HAP-1 (cell line): Measurements from ENCODE around the gene TMEM31.

Source experiments
- DNase-seq, 2 experiments: peaks; one replicate each; pipeline ENCODE4 v3.0.0-alpha.2; 2016 to 2020; ENCODE audit warnings: low spot score in 2 of 2
- H3K27me3 ChIP-seq: fragments of 250-450 bp; sonication (Bioruptor Pico); 2 replicates; pipeline ENCODE4 v1.5.1; 2020; ENCODE audit warnings: low read depth, mild to moderate bottlenecking, moderate library complexity
- H3K36me3 ChIP-seq: fragments of 250-450 bp; sonication (Bioruptor Pico); replicated peaks from 2 replicates; pipeline ENCODE4 v1.5.1; 2020; ENCODE audit warnings: mild to moderate bottlenecking
- H3K4me1 ChIP-seq: fragments of 250-450 bp; sonication (Bioruptor Pico); 2 replicates; pipeline ENCODE4 v1.5.1; 2020; ENCODE audit warnings: mild to moderate bottlenecking
- H3K4me3 ChIP-seq: fragments of 250-450 bp; sonication (Bioruptor Pico); 2 replicates; pipeline ENCODE4 v1.5.1; 2020; ENCODE audit warnings: mild to moderate bottlenecking, moderate library complexity
- H3K9me3 ChIP-seq: fragments of 250-450 bp; sonication (Bioruptor Pico); 2 replicates; pipeline ENCODE4 v1.5.1; 2020; ENCODE audit warnings: mild to moderate bottlenecking, moderate library complexity
- in situ Hi-C: fragments of 300-500 bp; cut with MboI; formaldehyde crosslinking; loops from 3 replicates; pipeline ENCODE4 v1.14.3; 2020; ENCODE audit warnings: low sequenced_read_pairs, inconsistent platforms, mixed read lengths

TMEM31 gene

GRCh38 chrX:103710609-103711008 lies at the start of gene TMEM31:
Gene TMEM31 (plus strand): TSS chrX:103710909. CDS start chrX:103712259, 1,350 bp downstream.
- Histone ChIP-seq H3K27me3 (peaks cover 2% of the 10 kb centered on the region; the same call in 1 of the 2 replicates), H3K4me1 (no peaks in the 10 kb centered on the region), H3K36me3 (no peaks in the 10 kb centered on the region), H3K9me3 (no peaks in the 10 kb centered on the region), H3K4me3 (no peak within 1 kb of the TSS)
- DNase-seq = no peak
- in situ Hi-C loops = loop anchor here (5.0 kb wide), 1 partner anchor 67 kb away; the partner anchor contains the start of gene PLP1

- Histone ChIP-seq H3K4me1 (no peaks in the 10 kb centered on the region), H3K36me3 (no peaks in the 10 kb centered on the region), H3K4me3 (no peak overlapping the region), H3K9me3 (no peaks in the 10 kb centered on the region), H3K27me3 (peaks cover 16% of the 10 kb centered on the region)
- in situ Hi-C loops = no loop called here
- DNase-seq = peak in 1 of 2 experiments; percentile 8
Measured at GRCh38 chrX:103663981-103664762, 46.5 kb upstream of the TMEM31 start.

GRCh38 chrX:103666202-103667107 lies 44.3 kb upstream of the TMEM31 start:
- Histone ChIP-seq H3K4me1 (no peaks in the 10 kb centered on the region), H3K27me3 (peaks cover 16% of the 10 kb centered on the region), H3K9me3 (no peaks in the 10 kb centered on the region), H3K36me3 (no peaks in the 10 kb centered on the region), H3K4me3 (no peak overlapping the region)
- no peak for DNase-seq
- in situ Hi-C loops = no loop called here

GRCh38 chrX:103669745-103670144 lies 41.0 kb upstream of the TMEM31 start:
- H3K36me3 ChIP-seq = no peaks in the 10 kb centered on the region
- no peak for DNase-seq
- H3K4me1 ChIP-seq = no peaks in the 10 kb centered on the region
- no peaks in the 10 kb centered on the region for H3K9me3 ChIP-seq
- in situ Hi-C loops = no loop called here
- H3K4me3 ChIP-seq = no peak overlapping the region
- peaks cover 8% of the 10 kb centered on the region for H3K27me3 ChIP-seq

- Histone ChIP-seq H3K4me1 (no peaks in the 10 kb centered on the region), H3K36me3 (peaks cover 45% of the 10 kb centered on the region), H3K27me3 (no peaks in the 10 kb centered on the region), H3K9me3 (no peaks in the 10 kb centered on the region), H3K4me3 (no peak overlapping the region)
- in situ Hi-C loops = no loop called here
- DNase-seq = no peak
Measured at GRCh38 chrX:103674531-103675454, 35.9 kb upstream of the TMEM31 start.

GRCh38 chrX:103678199-103678993 lies 32.3 kb upstream of the TMEM31 start:
- Histone ChIP-seq H3K36me3 (peaks cover 81% of the 10 kb centered on the region), H3K27me3 (no peaks in the 10 kb centered on the region), H3K9me3 (no peaks in the 10 kb centered on the region), H3K4me1 (no peaks in the 10 kb centered on the region), H3K4me3 (no peak overlapping the region)
- in situ Hi-C loops = no loop called here
- DNase-seq = no peak

- in situ Hi-C loops = no loop called here
- H3K36me3 ChIP-seq = peaks cover 91% of the 10 kb centered on the region
- no peak for DNase-seq
Measured at GRCh38 chrX:103681443-103681842, 29.3 kb upstream of the TMEM31 start.

GRCh38 chrX:103685396-103685795 lies 25.3 kb upstream of the TMEM31 start:
- H3K36me3 ChIP-seq = peaks cover 52% of the 10 kb centered on the region
- H3K4me1 ChIP-seq = peaks cover 8% of the 10 kb centered on the region
- peak; percentile 8 to 33 for DNase-seq
- H3K9me3 ChIP-seq = no peaks in the 10 kb centered on the region
- peak overlapping the region; percentile 84 for H3K4me3 ChIP-seq
- in situ Hi-C loops = loop anchor here (5.0 kb wide), 1 partner anchor 137 kb away; no protein-coding TSS in a partner anchor
- no peaks in the 10 kb centered on the region for H3K27me3 ChIP-seq

More at GRCh38 chrX:103681443-103681842, 29.3 kb upstream of the TMEM31 start:
- no peak overlapping the region for H3K4me3 ChIP-seq
- no peaks in the 10 kb centered on the region for H3K9me3 ChIP-seq
- no peaks in the 10 kb centered on the region for H3K27me3 ChIP-seq
- peaks cover 8% of the 10 kb centered on the region for H3K4me1 ChIP-seq

- Histone ChIP-seq H3K4me3 (peak within 1 kb of the TSS; percentile 84), H3K4me1 (peaks cover 8% of the 10 kb centered on the region), H3K36me3 (peaks cover 42% of the 10 kb centered on the region), H3K27me3 (no peaks in the 10 kb centered on the region), H3K9me3 (no peaks in the 10 kb centered on the region)
- peak; percentile 95 to 99 for DNase-seq
- in situ Hi-C loops = loop anchor here (5.0 kb wide), 1 partner anchor 136 kb away; no protein-coding TSS in a partner anchor
Measured at GRCh38 chrX:103686199-103687072, 24.3 kb upstream of the TMEM31 start, which contains the start of gene MORF4L2. Gene MORF4L2 (minus strand): TSS chrX:103686699. CDS start chrX:103677027, 9,672 bp downstream.

GRCh38 chrX:103687073-103687695 lies 23.5 kb upstream of the TMEM31 start:
- peak; percentile 51 to 92 for DNase-seq
- peak overlapping the region; percentile 84 for H3K4me3 ChIP-seq
- H3K4me1 ChIP-seq = peaks cover 8% of the 10 kb centered on the region
- no peaks in the 10 kb centered on the region for H3K27me3 ChIP-seq
- in situ Hi-C loops = loop anchor here (5.0 kb wide), 1 partner anchor 135 kb away; no protein-coding TSS in a partner anchor
- H3K9me3 ChIP-seq = no peaks in the 10 kb centered on the region
- peaks cover 35% of the 10 kb centered on the region for H3K36me3 ChIP-seq

GRCh38 chrX:103687696-103688201 lies 23.0 kb upstream of the TMEM31 start:
- peaks cover 29% of the 10 kb centered on the region for H3K36me3 ChIP-seq
- in situ Hi-C loops = loop anchor here (5.0 kb wide), 1 partner anchor 135 kb away; no protein-coding TSS in a partner anchor
- peak overlapping the region; percentile 84 for H3K4me3 ChIP-seq
- peak; percentile 77 to 88 for DNase-seq
- no peaks in the 10 kb centered on the region for H3K27me3 ChIP-seq
- no peaks in the 10 kb centered on the region for H3K9me3 ChIP-seq
- peaks cover 8% of the 10 kb centered on the region for H3K4me1 ChIP-seq
